Measurements from ENCODE around the gene ATP13A3. TPM values are rescaled to one million over a fixed set of nuclear protein-coding genes. Genes with fewer than 3 reads are reported as not detected.
A peak's percentile ranks its signal among the peaks of the same experiment; 100 is the strongest.
"Not testable (repeated sequence)": the region's sequence is repeated elsewhere in the genome, so short reads cannot be mapped to it uniquely, and the experiment has no call there.

Gene ATP13A3
- total RNA-seq, 1 experiment from 2014 or later: 78.3 TPM

- Mint-ChIP-seq H3K9me3 (no peaks in the 10 kb centered on the region), H3K36me3 (no peaks in the 10 kb centered on the region; the same call in 1 of the 2 replicates), H3K27me3 (ENCODE audit: low read depth) (no peaks in the 10 kb centered on the region), H3K27ac (no peak overlapping the region), H3K4me3 (no peak overlapping the region), H3K4me1 (peaks cover 5% of the 10 kb centered on the region)
- ATAC-seq (no peak), DNase-seq (ENCODE audit: low spot score) (no peak)
- ChIA-PET CTCF (no interaction called here), POLR2A (no interaction called here)
- TF ChIP-seq TEAD1 (CRISPR knock-in tag; IDR thresholded peaks at IDR 0.05): no peak
Measured at GRCh38 chr3:194503081-194503531, 16.3 kb upstream of the ATP13A3 start.

- ATAC-seq (no peak), DNase-seq (ENCODE audit: low spot score) (no peak)
- H3K4me3 Mint-ChIP-seq: no peak overlapping the region
- no peak overlapping the region for H3K27ac Mint-ChIP-seq
- no peaks in the 10 kb centered on the region; the same call in 1 of the 2 replicates for H3K36me3 Mint-ChIP-seq
- H3K27me3 Mint-ChIP-seq (ENCODE audit: low read depth): no peaks in the 10 kb centered on the region
- ChIA-PET CTCF (interaction anchor here (4.7 kb wide), 1 partner anchor 29 kb away, joined by 17 read pairs; no protein-coding TSS in a partner anchor), POLR2A (no interaction called here)
- TF ChIP-seq ATF2 (CRISPR knock-in tag; IDR thresholded peaks at IDR 0.05; ENCODE audit: borderline replicate concordance, low read depth) (no peak), ZNF423 (CRISPR knock-in tag; IDR thresholded peaks at IDR 0.05) (no peak), ZNF121 (CRISPR knock-in tag; IDR thresholded peaks at IDR 0.05) (no peak), CREM (CRISPR knock-in tag; IDR thresholded peaks at IDR 0.05) (no peak), JAZF1 (CRISPR knock-in tag; IDR thresholded peaks at IDR 0.05) (no peak), MYBL2 (CRISPR knock-in tag; IDR thresholded peaks at IDR 0.05) (no peak)
- H3K9me3 Mint-ChIP-seq: no peaks in the 10 kb centered on the region
- H3K4me1 Mint-ChIP-seq: peaks cover 9% of the 10 kb centered on the region
Measured at GRCh38 chr3:194500198-194500597, 13.4 kb upstream of the ATP13A3 start.

GRCh38 chr3:194499516-194499915 is 12.7 kb upstream of the ATP13A3 start:
- H3K27ac Mint-ChIP-seq; DNase-seq (ENCODE audit: low spot score); ATAC-seq; H3K4me1 Mint-ChIP-seq; H3K27me3 Mint-ChIP-seq (ENCODE audit: low read depth); POLR2A ChIA-PET; H3K36me3 Mint-ChIP-seq; H3K9me3 Mint-ChIP-seq; H3K4me3 Mint-ChIP-seq: not testable (repeated sequence)
- CTCF ChIA-PET: interaction anchor here (0.9 to 4.7 kb wide), 2 partner anchors 28 to 94 kb away, joined by 3 to 17 read pairs; no protein-coding TSS in a partner anchor

- ATAC-seq: peak; percentile 78
- ChIA-PET POLR2A (interaction anchor here (0.6 to 0.7 kb wide), 2 partner anchors 86 to 496 kb away, joined by 3 to 4 read pairs; no protein-coding TSS in a partner anchor), CTCF (interaction anchor here (1.6 to 4.7 kb wide), 2 partner anchors 16 to 26 kb away, joined by 5 to 17 read pairs; no protein-coding TSS in a partner anchor)
- H3K4me1 Mint-ChIP-seq: peaks cover 9% of the 10 kb centered on the region
- H3K27ac Mint-ChIP-seq: peak overlapping the region; percentile 54
- peak; percentile 16 for DNase-seq (ENCODE audit: low spot score)
- H3K9me3 Mint-ChIP-seq: no peaks in the 10 kb centered on the region
- H3K27me3 Mint-ChIP-seq (ENCODE audit: low read depth): no peaks in the 10 kb centered on the region
- H3K36me3 Mint-ChIP-seq: no peaks in the 10 kb centered on the region; the same call in 1 of the 2 replicates
- TF ChIP-seq GABPB1 (CRISPR knock-in tag; IDR thresholded peaks at IDR 0.05) (peak; percentile 31; the same call in 1 of the 2 replicates), TEAD1 (CRISPR knock-in tag; IDR thresholded peaks at IDR 0.05) (no peak)
- no peak overlapping the region for H3K4me3 Mint-ChIP-seq
Measured at GRCh38 chr3:194497799-194498575, 11.2 kb upstream of the ATP13A3 start.

- H3K4me3 Mint-ChIP-seq: no peak overlapping the region
- ChIA-PET POLR2A (no interaction called here), CTCF (interaction anchor here (4.7 kb wide), 1 partner anchor 25 kb away, joined by 17 read pairs; no protein-coding TSS in a partner anchor)
- ATAC-seq: no peak
- no peak overlapping the region for H3K27ac Mint-ChIP-seq
- no peaks in the 10 kb centered on the region for H3K27me3 Mint-ChIP-seq (ENCODE audit: low read depth)
- H3K36me3 Mint-ChIP-seq: no peaks in the 10 kb centered on the region; the same call in 1 of the 2 replicates
- H3K4me1 Mint-ChIP-seq: peaks cover 9% of the 10 kb centered on the region
- H3K9me3 Mint-ChIP-seq: no peaks in the 10 kb centered on the region
- TF ChIP-seq E2F4 (CRISPR knock-in tag; IDR thresholded peaks at IDR 0.05; ENCODE audit: borderline replicate concordance, low read depth): no peak
- TF ChIP-seq SOX15 (CRISPR knock-in tag; IDR thresholded peaks at IDR 0.05): no peak
- no peak for TF ChIP-seq CDX4 (CRISPR knock-in tag; IDR thresholded peaks at IDR 0.05; ENCODE audit: borderline replicate concordance)
- TF ChIP-seq OVOL2 (CRISPR knock-in tag; IDR thresholded peaks at IDR 0.05; ENCODE audit: borderline replicate concordance): no peak
- TF ChIP-seq NR2C2 (CRISPR knock-in tag; IDR thresholded peaks at IDR 0.05): no peak
- peak; percentile 62; the same call in 1 of the 2 replicates for TF ChIP-seq GABPB1 (CRISPR knock-in tag; IDR thresholded peaks at IDR 0.05)
- no peak for DNase-seq (ENCODE audit: low spot score)
Measured at GRCh38 chr3:194496217-194496919, 9.6 kb upstream of the ATP13A3 start.

Data from WTC11 (cell line).